Jurkat, Clone E6-1 (cell line): ENCODE results near the gene METTL4. TPM values are rescaled to one million over a fixed set of nuclear protein-coding genes. Genes with fewer than 3 reads are reported as not detected.

ENCODE experiments used
- DNase-seq: peaks from one replicate; pipeline ENCODE4 v3.0.0-alpha.2; 2011; ENCODE audit warnings: low read depth, low spot score
- H3K4me3 ChIP-seq: 2 replicates; pipeline ENCODE4 v1.5.1; 2011; ENCODE audit warnings: mild to moderate bottlenecking, low read length, control low read depth, moderate library complexity
- polyA plus RNA-seq: library from polyadenylated mRNA; unstranded; fragments of >200 nt; gene quantifications from one replicate; pipeline ENCODE4 v1.2.1, GENCODE V29; 2012; ENCODE audit warnings: missing spikeins; ENCODE audit not compliant: insufficient read length, insufficient read depth

The METTL4 gene
- polyA plus RNA-seq: 11.7 TPM

- peak; percentile 86 for DNase-seq
- peak within 1 kb of the TSS; percentile 99 for H3K4me3 ChIP-seq
Observed at GRCh38 chr18:2571200-2572170, at the start of gene METTL4, which contains the start of gene NDC80. TSS of gene METTL4 (minus strand) at chr18:2571505. CDS start at chr18:2567216, 4,289 bp downstream. TSS of gene NDC80 (plus strand) at chr18:2571557. CDS start at chr18:2572986, 1,429 bp downstream.

- DNase-seq: no peak
- no peak overlapping the region for H3K4me3 ChIP-seq
Observed at GRCh38 chr18:2618009-2618408, 46.7 kb upstream of the METTL4 start.

GRCh38 chr18:2617401-2617998 is 46.2 kb upstream of the METTL4 start:
- no peak overlapping the region for H3K4me3 ChIP-seq
- no peak for DNase-seq

GRCh38 chr18:2612996-2613395 is 41.7 kb upstream of the METTL4 start:
- no peak for DNase-seq
- H3K4me3 ChIP-seq: no peak overlapping the region

- DNase-seq: no peak
- H3K4me3 ChIP-seq: no peak overlapping the region
Observed at GRCh38 chr18:2610549-2610948, 39.2 kb upstream of the METTL4 start.

- no peak for DNase-seq
- no peak overlapping the region for H3K4me3 ChIP-seq
Observed at GRCh38 chr18:2609604-2610003, 38.3 kb upstream of the METTL4 start.

- no peak for DNase-seq
- no peak overlapping the region for H3K4me3 ChIP-seq
Observed at GRCh38 chr18:2606335-2606734, 35.0 kb upstream of the METTL4 start.

- no peak for DNase-seq
- no peak overlapping the region for H3K4me3 ChIP-seq
Observed at GRCh38 chr18:2602844-2603243, 31.5 kb upstream of the METTL4 start.

GRCh38 chr18:2597639-2598038 is 26.3 kb upstream of the METTL4 start:
- DNase-seq: no peak
- H3K4me3 ChIP-seq: no peak overlapping the region

- H3K4me3 ChIP-seq: no peak overlapping the region
- DNase-seq: no peak
Observed at GRCh38 chr18:2590303-2590702, 19.0 kb upstream of the METTL4 start.

- H3K4me3 ChIP-seq: no peak overlapping the region
- DNase-seq: peak; percentile 37
Observed at GRCh38 chr18:2589345-2590068, 18.2 kb upstream of the METTL4 start.

GRCh38 chr18:2588666-2589344 is 17.5 kb upstream of the METTL4 start:
- no peak overlapping the region for H3K4me3 ChIP-seq
- DNase-seq: no peak

GRCh38 chr18:2587788-2588187 is 16.5 kb upstream of the METTL4 start:
- H3K4me3 ChIP-seq: no peak overlapping the region
- DNase-seq: no peak

GRCh38 chr18:2573408-2573807 is 2.1 kb upstream of the METTL4 start:
- H3K4me3 ChIP-seq: no peak overlapping the region; the same call in 1 of the 2 replicates
- DNase-seq: no peak

GRCh38 chr18:2572892-2573291 is 1.6 kb upstream of the METTL4 start:
- DNase-seq: no peak

GRCh38 chr18:2572171-2572569 is 865 bp upstream of the METTL4 start:
- DNase-seq: peak; percentile 40
- peak overlapping the region; percentile 99 for H3K4me3 ChIP-seq

More at GRCh38 chr18:2572892-2573291, 1.6 kb upstream of the METTL4 start:
- H3K4me3 ChIP-seq: peak overlapping the region; percentile 99

GRCh38 chr18:2570772-2571199 is 519 bp downstream of the METTL4 start:
- H3K4me3 ChIP-seq: peak overlapping the region; percentile 99
- peak; percentile 39 for DNase-seq

GRCh38 chr18:2569338-2570207 is 1.7 kb downstream of the METTL4 start:
- no peak for DNase-seq
- no peak overlapping the region; the same call in 1 of the 2 replicates for H3K4me3 ChIP-seq
